OCI-LY1 (cell line): ENCODE data around the gene RAB3C.

ENCODE experiments used
- CTCF ChIP-seq: fragments of 200-600 bp; sonication (generic), shearing (Covaris generic); IDR thresholded peaks from 2 replicates; pipeline ENCODE4 v1.5.1; 2017; ENCODE audit warnings: mild to moderate bottlenecking, antibody characterized with exemption, low read length, moderate library complexity, mixed read lengths
- EZH2 ChIP-seq: fragments of 200-600 bp; sonication (generic), shearing (Covaris generic); IDR thresholded peaks from 2 replicates; pipeline ENCODE4 v1.8.0; 2017; ENCODE audit warnings: borderline replicate concordance, mixed run types, mild to moderate bottlenecking, antibody characterized with exemption, low read length, moderate library complexity, mixed read lengths

DNA sequence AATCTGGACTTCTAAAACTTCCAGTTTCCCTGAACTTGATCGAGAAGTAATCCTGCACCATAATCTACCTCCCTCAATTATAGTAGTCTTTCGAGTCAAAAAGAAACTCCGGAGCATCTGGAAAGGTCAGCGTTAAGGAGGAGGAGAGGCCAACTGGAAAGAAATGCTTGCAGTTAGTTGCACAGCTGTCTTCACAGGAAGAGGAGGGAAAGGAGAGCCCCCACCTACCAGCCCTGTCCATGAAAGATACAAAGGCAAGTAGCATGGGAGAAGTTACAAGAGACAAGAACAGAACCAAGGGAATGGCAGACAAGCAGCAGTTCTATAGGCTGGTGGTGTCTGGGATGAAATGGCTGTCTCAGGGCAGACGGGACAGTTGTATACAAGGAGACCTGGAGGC lies 170.6 kb downstream of the RAB3C start:
- TF ChIP-seq CTCF (no peak), EZH2 (no peak)
